Activated CD4-positive, alpha-beta memory T cell treated with anti-CD3 and anti-CD28 coated beads, Interleukin-2, amount 10 ng/mL, durations not matched to agents 7 days and 5 days (primary cell): Measurements from ENCODE around the gene ZCCHC4. TPM values are rescaled to one million over a fixed set of nuclear protein-coding genes. Genes with fewer than 3 reads are reported as not detected.

Experiments
- CTCF ChIA-PET: fragments of 350-600 bp; sonication (Branson Sonifier 250); formaldehyde crosslinking; loops from one replicate; lab custom pipeline; 2021; ENCODE audit warnings: antibody characterized with exemption, inconsistent platforms; lab: Charles Lee
- POLR2A ChIA-PET: fragments of 350-600 bp; sonication (Branson Sonifier 250); formaldehyde crosslinking; loops from one replicate; lab custom pipeline; 2021; ENCODE audit warnings: antibody characterized with exemption; lab: Charles Lee
- DNase-seq: peaks from one replicate; pipeline ENCODE4 v3.0.0-alpha.2; 2020
- H3K27ac Mint-ChIP-seq: one replicate; pipeline ENCODE4 v1.8.0; 2021; ENCODE audit warnings: mild to moderate bottlenecking, mixed read lengths
- H3K27me3 Mint-ChIP-seq: one replicate; pipeline ENCODE4 v1.8.0; 2021; ENCODE audit warnings: mixed read lengths
- H3K36me3 Mint-ChIP-seq: one replicate; pipeline ENCODE4 v1.8.0; 2021; ENCODE audit warnings: low read depth, mixed read lengths
- H3K4me1 Mint-ChIP-seq: one replicate; pipeline ENCODE4 v1.8.0; 2021; ENCODE audit warnings: mixed read lengths
- H3K4me3 Mint-ChIP-seq: one replicate; pipeline ENCODE4 v1.8.0; 2021; ENCODE audit warnings: mild to moderate bottlenecking, mixed read lengths
- H3K9me3 Mint-ChIP-seq: one replicate; pipeline ENCODE4 v1.8.0; 2021; ENCODE audit warnings: mixed read lengths
- total RNA-seq, 2 experiments: library from RNA; stranded (reverse); gene quantifications; one replicate each; pipeline ENCODE4 v1.2.3, GENCODE V29; 2021

The ZCCHC4 gene
- total RNA-seq, 2 experiments from 2014 or later, result 8.4 TPM

GRCh38 chr4:25386926-25387325 is 74.4 kb downstream of the ZCCHC4 start:
- peaks cover 59% of the 10 kb centered on the region for H3K36me3 Mint-ChIP-seq
- H3K27me3 Mint-ChIP-seq, result no peaks in the 10 kb centered on the region
- H3K4me1 Mint-ChIP-seq, result peaks cover 6% of the 10 kb centered on the region
- no peak for DNase-seq
- no peaks in the 10 kb centered on the region for H3K9me3 Mint-ChIP-seq
- no peak overlapping the region for H3K27ac Mint-ChIP-seq
- no peak overlapping the region for H3K4me3 Mint-ChIP-seq
- POLR2A ChIA-PET, result interaction anchor here (1.3 kb wide), 1 partner anchor 10 kb away, joined by 5 read pairs; the partner anchor contains the start of gene ANAPC4
- CTCF ChIA-PET, result no interaction called here

GRCh38 chr4:25397305-25397704 is 84.7 kb downstream of the ZCCHC4 start:
- Mint-ChIP-seq H3K36me3 (peaks cover 76% of the 10 kb centered on the region), H3K27me3 (no peaks in the 10 kb centered on the region), H3K9me3 (peaks cover 5% of the 10 kb centered on the region), H3K4me3 (no peak overlapping the region), H3K4me1 (no peaks in the 10 kb centered on the region), H3K27ac (no peak overlapping the region)
- no peak for DNase-seq
- ChIA-PET CTCF (interaction anchor here (1.2 kb wide), 1 partner anchor 85 kb away, joined by 3 read pairs; no protein-coding TSS in a partner anchor), POLR2A (no interaction called here)

- H3K27me3 Mint-ChIP-seq, result no peaks in the 10 kb centered on the region
- DNase-seq, result no peak
- peaks cover 5% of the 10 kb centered on the region for H3K9me3 Mint-ChIP-seq
- ChIA-PET CTCF (no interaction called here), POLR2A (interaction anchor here (1.0 kb wide), 1 partner anchor 22 kb away, joined by 4 read pairs; the partner anchor contains the start of gene ANAPC4)
- H3K4me1 Mint-ChIP-seq, result no peaks in the 10 kb centered on the region
- no peak overlapping the region for H3K27ac Mint-ChIP-seq
- H3K4me3 Mint-ChIP-seq, result no peak overlapping the region
- peaks cover 80% of the 10 kb centered on the region for H3K36me3 Mint-ChIP-seq
These were observed 86.9 kb downstream of the ZCCHC4 start for GRCh38 chr4:25399510-25399909.

GRCh38 chr4:25401066-25401465 is 88.5 kb downstream of the ZCCHC4 start:
- peaks cover 5% of the 10 kb centered on the region for H3K9me3 Mint-ChIP-seq
- CTCF ChIA-PET, result no interaction called here

GRCh38 chr4:25402521-25402920 is 89.9 kb downstream of the ZCCHC4 start:
- Mint-ChIP-seq H3K36me3 (peaks cover 69% of the 10 kb centered on the region), H3K27me3 (no peaks in the 10 kb centered on the region), H3K27ac (no peak overlapping the region), H3K9me3 (no peaks in the 10 kb centered on the region), H3K4me1 (no peaks in the 10 kb centered on the region), H3K4me3 (no peak overlapping the region)
- CTCF ChIA-PET, result no interaction called here
- POLR2A ChIA-PET, result interaction anchor here (1.2 kb wide), 1 partner anchor 90 kb away, joined by 4 read pairs; the partner anchor contains the start of gene ZCCHC4
- no peak for DNase-seq

More at GRCh38 chr4:25401066-25401465, 88.5 kb downstream of the ZCCHC4 start:
- no peak for DNase-seq
- Mint-ChIP-seq H3K36me3 (peaks cover 76% of the 10 kb centered on the region), H3K4me1 (no peaks in the 10 kb centered on the region), H3K27me3 (no peaks in the 10 kb centered on the region), H3K27ac (no peak overlapping the region), H3K4me3 (no peak overlapping the region)
- POLR2A ChIA-PET, result no interaction called here

GRCh38 chr4:25403699-25404098 is 91.1 kb downstream of the ZCCHC4 start:
- Mint-ChIP-seq H3K27me3 (no peaks in the 10 kb centered on the region), H3K27ac (no peak overlapping the region), H3K4me1 (no peaks in the 10 kb centered on the region), H3K9me3 (no peaks in the 10 kb centered on the region), H3K36me3 (peaks cover 66% of the 10 kb centered on the region), H3K4me3 (no peak overlapping the region)
- POLR2A ChIA-PET, result interaction anchor here (1.2 kb wide), 1 partner anchor 91 kb away, joined by 4 read pairs; the partner anchor contains the start of gene ZCCHC4
- CTCF ChIA-PET, result no interaction called here
- DNase-seq, result no peak

- DNase-seq, result no peak
- peaks cover 69% of the 10 kb centered on the region for H3K36me3 Mint-ChIP-seq
- no peaks in the 10 kb centered on the region for H3K4me1 Mint-ChIP-seq
- ChIA-PET POLR2A (no interaction called here), CTCF (no interaction called here)
- H3K4me3 Mint-ChIP-seq, result no peak overlapping the region
- no peaks in the 10 kb centered on the region for H3K9me3 Mint-ChIP-seq
- no peaks in the 10 kb centered on the region for H3K27me3 Mint-ChIP-seq
- no peak overlapping the region for H3K27ac Mint-ChIP-seq
These were observed 92.9 kb downstream of the ZCCHC4 start for GRCh38 chr4:25405453-25405852.

GRCh38 chr4:25406081-25406692 is 93.6 kb downstream of the ZCCHC4 start:
- Mint-ChIP-seq H3K4me1 (no peaks in the 10 kb centered on the region), H3K4me3 (no peak overlapping the region), H3K27ac (no peak overlapping the region), H3K36me3 (peaks cover 73% of the 10 kb centered on the region), H3K9me3 (no peaks in the 10 kb centered on the region), H3K27me3 (no peaks in the 10 kb centered on the region)
- CTCF ChIA-PET, result no interaction called here
- no peak for DNase-seq
- POLR2A ChIA-PET, result no interaction called here

GRCh38 chr4:25410820-25411529 is 98.4 kb downstream of the ZCCHC4 start:
- POLR2A ChIA-PET, result no interaction called here
- Mint-ChIP-seq H3K4me3 (no peak overlapping the region), H3K27me3 (no peaks in the 10 kb centered on the region), H3K4me1 (no peaks in the 10 kb centered on the region), H3K27ac (no peak overlapping the region), H3K9me3 (no peaks in the 10 kb centered on the region), H3K36me3 (peaks cover 75% of the 10 kb centered on the region)
- CTCF ChIA-PET, result no interaction called here
- no peak for DNase-seq

- ChIA-PET CTCF (interaction anchor here (0.7 to 1.7 kb wide), 2 partner anchors 27 to 431 kb away, joined by 3 to 5 read pairs; no protein-coding TSS in a partner anchor), POLR2A (interaction anchor here (0.6 kb wide), 1 partner anchor 321 kb away, joined by 4 read pairs; no protein-coding TSS in a partner anchor)
- no peaks in the 10 kb centered on the region for H3K9me3 Mint-ChIP-seq
- no peak overlapping the region for H3K4me3 Mint-ChIP-seq
- H3K36me3 Mint-ChIP-seq, result peaks cover 73% of the 10 kb centered on the region
- DNase-seq, result no peak
- no peaks in the 10 kb centered on the region for H3K4me1 Mint-ChIP-seq
- no peaks in the 10 kb centered on the region for H3K27me3 Mint-ChIP-seq
- H3K27ac Mint-ChIP-seq, result no peak overlapping the region
These were observed 100.7 kb downstream of the ZCCHC4 start for GRCh38 chr4:25413261-25413660.

GRCh38 chr4:25417014-25417413 is 104.4 kb downstream of the ZCCHC4 start:
- POLR2A ChIA-PET, result no interaction called here
- Mint-ChIP-seq H3K27ac (no peak overlapping the region), H3K4me1 (peaks cover 10% of the 10 kb centered on the region), H3K36me3 (peaks cover 60% of the 10 kb centered on the region), H3K27me3 (no peaks in the 10 kb centered on the region), H3K9me3 (no peaks in the 10 kb centered on the region), H3K4me3 (no peak overlapping the region)
- CTCF ChIA-PET, result no interaction called here
- no peak for DNase-seq
